Activated naive CD8-positive, alpha-beta T cell treated with anti-CD3 and anti-CD28 coated beads, Interleukin-2, amount 10 ng/mL, durations not matched to agents 7 days and 5 days (primary cell): ENCODE results near the gene HSD17B1. TPM values are rescaled to one million over a fixed set of nuclear protein-coding genes. Genes with fewer than 3 reads are reported as not detected.
"Not testable (repeated sequence)": the region's sequence is repeated elsewhere in the genome, so short reads cannot be mapped to it uniquely, and the experiment has no call there.

Experiments
- ATAC-seq: fragments of 150-1000 bp; cut with Tn5 transposase; one replicate; pipeline ENCODE4 v1.10.0; 2021; ENCODE audit warnings: low read depth, moderate library complexity
- POLR2A ChIA-PET: fragments of 350-600 bp; sonication (Branson Sonifier 250); formaldehyde crosslinking; loops from one replicate; lab custom pipeline; 2021; ENCODE audit warnings: antibody characterized with exemption; lab: Charles Lee
- DNase-seq: peaks from one replicate; pipeline ENCODE4 v3.0.0; 2021
- H3K27ac Mint-ChIP-seq: one replicate; pipeline ENCODE4 v1.8.0; 2022; ENCODE audit warnings: mild to moderate bottlenecking, mixed read lengths
- H3K27me3 Mint-ChIP-seq: one replicate; pipeline ENCODE4 v1.8.0; 2022; ENCODE audit warnings: mild to moderate bottlenecking, moderate library complexity, mixed read lengths
- H3K36me3 Mint-ChIP-seq: one replicate; pipeline ENCODE4 v1.8.0; 2021; ENCODE audit warnings: mild to moderate bottlenecking, mixed read lengths
- H3K4me1 Mint-ChIP-seq: one replicate; pipeline ENCODE4 v1.8.0; 2021; ENCODE audit warnings: mixed read lengths
- H3K4me3 Mint-ChIP-seq: one replicate; pipeline ENCODE4 v1.8.0; 2022; ENCODE audit warnings: mild to moderate bottlenecking, moderate library complexity, mixed read lengths
- H3K9me3 Mint-ChIP-seq: one replicate; pipeline ENCODE4 v1.8.0; 2021; ENCODE audit warnings: mixed read lengths
- total RNA-seq, 2 experiments: library from RNA; stranded (reverse); gene quantifications; one replicate each; pipeline ENCODE4 v1.2.3, GENCODE V29; 2021

HSD17B1 gene
- 1 to 10 TPM; 1.2 TPM for total RNA-seq

- Mint-ChIP-seq H3K4me3 (peak within 1 kb of the TSS; percentile 94), H3K4me1 (peaks cover 20% of the 10 kb centered on the region), H3K27ac (peak within 1 kb of the TSS; percentile 6)
- DNase-seq, H3K36me3 Mint-ChIP-seq, H3K27me3 Mint-ChIP-seq, H3K9me3 Mint-ChIP-seq, ATAC-seq: not testable (repeated sequence)
- POLR2A ChIA-PET = interaction anchor here (2.8 kb wide), 1 partner anchor 12 kb away, joined by 19 read pairs; no protein-coding TSS in a partner anchor
These were observed at the start of gene HSD17B1 for GRCh38 chr17:42552736-42553135. Gene HSD17B1 (plus strand): TSS chr17:42552923. CDS start chr17:42552934, 11 bp downstream.

- no peak for ATAC-seq
- Mint-ChIP-seq H3K4me3 (no peak overlapping the region), H3K36me3 (peaks cover 2% of the 10 kb centered on the region), H3K4me1 (peaks cover 3% of the 10 kb centered on the region), H3K27me3 (no peaks in the 10 kb centered on the region), H3K9me3 (no peaks in the 10 kb centered on the region), H3K27ac (no peak overlapping the region)
- POLR2A ChIA-PET = no interaction called here
- DNase-seq = no peak
These were observed 49.8 kb upstream of the HSD17B1 start for GRCh38 chr17:42502926-42503325.

- no peaks in the 10 kb centered on the region for H3K36me3 Mint-ChIP-seq
- no peak for ATAC-seq
- peaks cover 4% of the 10 kb centered on the region for H3K27me3 Mint-ChIP-seq
- POLR2A ChIA-PET = no interaction called here
- no peaks in the 10 kb centered on the region for H3K9me3 Mint-ChIP-seq
- DNase-seq = no peak
- peaks cover 11% of the 10 kb centered on the region for H3K4me1 Mint-ChIP-seq
- H3K27ac Mint-ChIP-seq = no peak overlapping the region
- no peak overlapping the region for H3K4me3 Mint-ChIP-seq
These were observed 45.1 kb upstream of the HSD17B1 start for GRCh38 chr17:42507671-42508070.

- no peak for ATAC-seq
- POLR2A ChIA-PET = no interaction called here
- DNase-seq = no peak
- H3K27ac Mint-ChIP-seq = no peak overlapping the region
- H3K4me3 Mint-ChIP-seq = no peak overlapping the region
- peaks cover 4% of the 10 kb centered on the region for H3K27me3 Mint-ChIP-seq
- no peaks in the 10 kb centered on the region for H3K9me3 Mint-ChIP-seq
- H3K36me3 Mint-ChIP-seq = no peaks in the 10 kb centered on the region
- H3K4me1 Mint-ChIP-seq = peaks cover 8% of the 10 kb centered on the region
These were observed 44.1 kb upstream of the HSD17B1 start for GRCh38 chr17:42508426-42509165.

GRCh38 chr17:42509409-42509808, 43.3 kb upstream of the HSD17B1 start:
- no peak for ATAC-seq
- Mint-ChIP-seq H3K27me3 (peaks cover 4% of the 10 kb centered on the region), H3K36me3 (no peaks in the 10 kb centered on the region), H3K27ac (no peak overlapping the region), H3K4me3 (no peak overlapping the region), H3K9me3 (no peaks in the 10 kb centered on the region), H3K4me1 (peaks cover 8% of the 10 kb centered on the region)
- DNase-seq = no peak
- POLR2A ChIA-PET = no interaction called here

GRCh38 chr17:42509841-42510240, 42.9 kb upstream of the HSD17B1 start:
- Mint-ChIP-seq H3K27me3 (peaks cover 4% of the 10 kb centered on the region), H3K4me3 (no peak overlapping the region), H3K9me3 (no peaks in the 10 kb centered on the region), H3K4me1 (peaks cover 8% of the 10 kb centered on the region), H3K27ac (no peak overlapping the region), H3K36me3 (no peaks in the 10 kb centered on the region)
- POLR2A ChIA-PET = no interaction called here
- ATAC-seq = no peak
- DNase-seq = no peak

GRCh38 chr17:42512246-42512645, 40.5 kb upstream of the HSD17B1 start:
- H3K4me3 Mint-ChIP-seq = no peak overlapping the region
- H3K27ac Mint-ChIP-seq = no peak overlapping the region
- peaks cover 4% of the 10 kb centered on the region for H3K27me3 Mint-ChIP-seq
- H3K36me3 Mint-ChIP-seq = no peaks in the 10 kb centered on the region
- H3K9me3 Mint-ChIP-seq = no peaks in the 10 kb centered on the region
- no peak for DNase-seq
- POLR2A ChIA-PET = no interaction called here
- H3K4me1 Mint-ChIP-seq = peaks cover 8% of the 10 kb centered on the region
- no peak for ATAC-seq

- Mint-ChIP-seq H3K27ac (no peak overlapping the region), H3K4me3 (no peak overlapping the region), H3K36me3 (no peaks in the 10 kb centered on the region), H3K4me1 (peaks cover 13% of the 10 kb centered on the region), H3K27me3 (peaks cover 4% of the 10 kb centered on the region), H3K9me3 (no peaks in the 10 kb centered on the region)
- ATAC-seq = no peak
- POLR2A ChIA-PET = no interaction called here
- no peak for DNase-seq
These were observed 39.9 kb upstream of the HSD17B1 start for GRCh38 chr17:42512733-42513251.

- Mint-ChIP-seq H3K36me3 (no peaks in the 10 kb centered on the region), H3K27me3 (peaks cover 4% of the 10 kb centered on the region), H3K9me3 (no peaks in the 10 kb centered on the region), H3K27ac (no peak overlapping the region), H3K4me3 (no peak overlapping the region), H3K4me1 (peaks cover 8% of the 10 kb centered on the region)
- POLR2A ChIA-PET = no interaction called here
- ATAC-seq (no peak), DNase-seq (no peak)
These were observed 39.0 kb upstream of the HSD17B1 start for GRCh38 chr17:42513686-42514085.

- no peak overlapping the region for H3K27ac Mint-ChIP-seq
- H3K9me3 Mint-ChIP-seq = no peaks in the 10 kb centered on the region
- H3K4me1 Mint-ChIP-seq = peaks cover 5% of the 10 kb centered on the region
- no peak overlapping the region for H3K4me3 Mint-ChIP-seq
- peaks cover 4% of the 10 kb centered on the region for H3K27me3 Mint-ChIP-seq
- POLR2A ChIA-PET = no interaction called here
- no peaks in the 10 kb centered on the region for H3K36me3 Mint-ChIP-seq
- DNase-seq (no peak), ATAC-seq (no peak)
These were observed 38.4 kb upstream of the HSD17B1 start for GRCh38 chr17:42514279-42514678.

GRCh38 chr17:42514867-42515266, 37.9 kb upstream of the HSD17B1 start:
- POLR2A ChIA-PET = no interaction called here
- no peaks in the 10 kb centered on the region for H3K9me3 Mint-ChIP-seq
- no peaks in the 10 kb centered on the region for H3K36me3 Mint-ChIP-seq

GRCh38 chr17:42517516-42517915, 35.2 kb upstream of the HSD17B1 start:
- Mint-ChIP-seq H3K27ac (no peak overlapping the region), H3K27me3 (no peaks in the 10 kb centered on the region), H3K4me3 (no peak overlapping the region), H3K9me3 (no peaks in the 10 kb centered on the region), H3K4me1 (peaks cover 5% of the 10 kb centered on the region), H3K36me3 (no peaks in the 10 kb centered on the region)
- ATAC-seq (peak; percentile 83), DNase-seq (peak; percentile 86)
- POLR2A ChIA-PET = interaction anchor here (0.5 kb wide), 1 partner anchor 177 kb away, joined by 3 read pairs; no protein-coding TSS in a partner anchor

More at GRCh38 chr17:42514867-42515266, 37.9 kb upstream of the HSD17B1 start:
- H3K4me1 Mint-ChIP-seq = peaks cover 5% of the 10 kb centered on the region
- H3K27ac Mint-ChIP-seq = no peak overlapping the region
- ATAC-seq = no peak
- no peak for DNase-seq
- H3K4me3 Mint-ChIP-seq = no peak overlapping the region
- H3K27me3 Mint-ChIP-seq = peaks cover 4% of the 10 kb centered on the region

- POLR2A ChIA-PET = interaction anchor here (0.5 kb wide), 1 partner anchor 177 kb away, joined by 3 read pairs; no protein-coding TSS in a partner anchor
- H3K27me3 Mint-ChIP-seq = no peaks in the 10 kb centered on the region
- ATAC-seq = no peak
- no peak overlapping the region for H3K27ac Mint-ChIP-seq
- peaks cover 5% of the 10 kb centered on the region for H3K4me1 Mint-ChIP-seq
- DNase-seq = no peak
- H3K4me3 Mint-ChIP-seq = no peak overlapping the region
- H3K36me3 Mint-ChIP-seq = no peaks in the 10 kb centered on the region
- no peaks in the 10 kb centered on the region for H3K9me3 Mint-ChIP-seq
These were observed 34.5 kb upstream of the HSD17B1 start for GRCh38 chr17:42518046-42518754.
